ENCODE results near the gene MREG. TPM values are rescaled to one million over a fixed set of nuclear protein-coding genes. Genes with fewer than 3 reads are reported as not detected.

MREG gene
- total RNA-seq, 1 experiment from 2014 or later = 16.9 TPM

DNA sequence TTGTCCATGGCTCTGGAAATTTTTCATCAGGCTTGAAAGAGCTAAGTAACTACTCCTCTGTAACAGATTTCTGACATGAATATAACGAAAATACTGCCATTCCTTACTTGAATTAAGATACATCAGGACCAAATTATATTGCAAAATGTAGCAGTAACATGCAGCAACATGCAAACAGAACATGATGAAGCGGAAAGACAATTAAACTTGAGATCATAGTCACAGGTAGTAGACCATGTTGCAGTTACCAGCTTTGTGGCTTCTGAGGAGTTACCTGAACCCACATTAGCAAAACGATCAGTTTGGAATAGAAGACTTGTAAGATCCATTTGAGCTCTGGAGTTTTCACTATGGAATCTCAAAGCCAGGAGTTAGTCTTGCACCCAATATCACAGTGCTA lies 76.2 kb downstream of the MREG start:
- ChIA-PET CTCF (no interaction called here), RAD21 (ENCODE audit: low non-redundant PET in 1 of 2, low total read pairs in 2 of 2, uncharacterized antibody in 2 of 2, unreplicated experiment in 2 of 2) (no interaction called here), POLR2A (no interaction called here)
- intact Hi-C loops (cut with micrococcal nuclease) = no loop called here
- Histone ChIP-seq H3K27ac (ENCODE audit: low read depth, low read length) (no peak overlapping the region), H3K79me2 (ENCODE audit: insufficient read depth, low read length) (no peaks in the 10 kb centered on the region), H3K4me1 (ENCODE audit: control insufficient read depth in 1 of 2, insufficient read depth in 2 of 2, low read length in 2 of 2) (no peaks in the 10 kb centered on the region), H4K20me1 (ENCODE audit: insufficient read depth) (no peaks in the 10 kb centered on the region), H3K9ac (ENCODE audit: low read length) (no peak overlapping the region), H3K27me3 (ENCODE audit: insufficient read depth, low read length) (no peaks in the 10 kb centered on the region), H3K9me3 (ENCODE audit: control insufficient read depth in 1 of 2, insufficient read depth in 1 of 2, low read depth in 1 of 2, low read length in 2 of 2) (no peaks in the 10 kb centered on the region), H3K4me3 (replicated peaks in 1 of 2; ENCODE audit: low read depth in 1 of 2, low read length in 2 of 2) (no peak overlapping the region), H3K4me2 (ENCODE audit: low read length) (no peak overlapping the region), H3K36me3 (ENCODE audit: control insufficient read depth in 1 of 2, insufficient read depth in 2 of 2, low read length in 2 of 2) (no peaks in the 10 kb centered on the region), H3K9me2 (ENCODE audit: insufficient read depth) (no peaks in the 10 kb centered on the region), H2AFZ (ENCODE audit: low read depth, low read length, poor library complexity, severe bottlenecking) (no peak overlapping the region)
- no TSS peak for BruUV-seq (replicated peaks)
- ATAC-seq (no peak), DNase-seq (ENCODE audit: low read depth, low spot score) (no peak)
- no peak for TF ChIP-seq ZNF274 (IDR thresholded peaks at IDR 0.05; ENCODE audit: low read depth, low read length)
- TF ChIP-seq ELF1 (IDR thresholded peaks at IDR 0.05; ENCODE audit: borderline replicate concordance, low read depth) = no peak
- TF ChIP-seq POLR2AphosphoS5 (IDR thresholded peaks at IDR 0.05; ENCODE audit: low read depth, low read length) = no peak

GRCh38 chr2:215933151-215933550 lies 80.2 kb downstream of the MREG start:
- H3K27me3 ChIP-seq (ENCODE audit: insufficient read depth, low read length) = no peaks in the 10 kb centered on the region
- TF ChIP-seq, protein P1, sequence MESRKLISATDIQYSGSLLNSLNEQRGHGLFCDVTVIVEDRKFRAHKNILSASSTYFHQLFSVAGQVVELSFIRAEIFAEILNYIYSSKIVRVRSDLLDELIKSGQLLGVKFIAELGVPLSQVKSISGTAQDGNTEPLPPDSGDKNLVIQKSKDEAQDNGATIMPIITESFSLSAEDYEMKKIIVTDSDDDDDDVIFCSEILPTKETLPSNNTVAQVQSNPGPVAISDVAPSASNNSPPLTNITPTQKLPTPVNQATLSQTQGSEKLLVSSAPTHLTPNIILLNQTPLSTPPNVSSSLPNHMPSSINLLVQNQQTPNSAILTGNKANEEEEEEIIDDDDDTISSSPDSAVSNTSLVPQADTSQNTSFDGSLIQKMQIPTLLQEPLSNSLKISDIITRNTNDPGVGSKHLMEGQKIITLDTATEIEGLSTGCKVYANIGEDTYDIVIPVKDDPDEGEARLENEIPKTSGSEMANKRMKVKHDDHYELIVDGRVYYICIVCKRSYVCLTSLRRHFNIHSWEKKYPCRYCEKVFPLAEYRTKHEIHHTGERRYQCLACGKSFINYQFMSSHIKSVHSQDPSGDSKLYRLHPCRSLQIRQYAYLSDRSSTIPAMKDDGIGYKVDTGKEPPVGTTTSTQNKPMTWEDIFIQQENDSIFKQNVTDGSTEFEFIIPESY (IDR thresholded peaks at IDR 0.05; ENCODE audit: extremely low read depth, insufficient replicate concordance, low read length) = no peak
- TF ChIP-seq TCF7L2 (IDR thresholded peaks at IDR 0.05; ENCODE audit: borderline replicate concordance, extremely low read depth, insufficient read depth, insufficient read length) (no peak), MAX (IDR thresholded peaks at IDR 0.05) (no peak), ZFX (IDR thresholded peaks at IDR 0.05) (no peak)
- H3K4me2 ChIP-seq (ENCODE audit: low read length) = no peak overlapping the region
- H3K36me3 ChIP-seq (ENCODE audit: control insufficient read depth in 1 of 2, insufficient read depth in 2 of 2, low read length in 2 of 2) = no peaks in the 10 kb centered on the region
- H3K27ac ChIP-seq (ENCODE audit: low read depth, low read length) = no peak overlapping the region
- DNase-seq (ENCODE audit: low read depth, low spot score) (no peak), ATAC-seq (no peak)
- intact Hi-C loops (cut with micrococcal nuclease) = no loop called here
- no peak overlapping the region for H3K4me3 ChIP-seq (replicated peaks in 1 of 2; ENCODE audit: low read depth in 1 of 2, low read length in 2 of 2)
- no peak overlapping the region for H3K9ac ChIP-seq (ENCODE audit: low read length)
- no peak overlapping the region for H2AFZ ChIP-seq (ENCODE audit: low read depth, low read length, poor library complexity, severe bottlenecking)
- H3K4me1 ChIP-seq (ENCODE audit: control insufficient read depth in 1 of 2, insufficient read depth in 2 of 2, low read length in 2 of 2) = peaks cover 0 to 9% of the 10 kb centered on the region in 2 experiments; a peak in 2 of 4 replicates
- CTCF ChIA-PET = no interaction called here
- no peaks in the 10 kb centered on the region for H3K9me2 ChIP-seq (ENCODE audit: insufficient read depth)
- H4K20me1 ChIP-seq (ENCODE audit: insufficient read depth) = no peaks in the 10 kb centered on the region
- no peaks in the 10 kb centered on the region for H3K9me3 ChIP-seq (ENCODE audit: control insufficient read depth in 1 of 2, insufficient read depth in 1 of 2, low read depth in 1 of 2, low read length in 2 of 2)
- BruUV-seq (replicated peaks) = no TSS peak
- RAD21 ChIA-PET (ENCODE audit: low non-redundant PET in 1 of 2, low total read pairs in 2 of 2, uncharacterized antibody in 2 of 2, unreplicated experiment in 2 of 2) = no interaction called here
- no peaks in the 10 kb centered on the region for H3K79me2 ChIP-seq (ENCODE audit: insufficient read depth, low read length)
- POLR2A ChIA-PET = no interaction called here

All from HCT116 (cell line).